GM06990 (cell line): ENCODE data around the gene BCAS3.

Experiments used
- DNase-seq: peaks from one replicate; pipeline ENCODE4 v3.0.0-alpha.2; 2011; ENCODE audit not compliant: insufficient read length; ENCODE audit errors: extremely low read depth
- H3K27me3 ChIP-seq: replicated peaks from 2 replicates; pipeline ENCODE4 v1.6.0; 2011; ENCODE audit warnings: low read length; ENCODE audit not compliant: control insufficient read depth, insufficient read depth
- H3K36me3 ChIP-seq: 2 replicates; pipeline ENCODE4 v1.5.1; 2011; ENCODE audit warnings: low read length; ENCODE audit not compliant: control insufficient read depth, insufficient read depth
- H3K4me3 ChIP-seq: replicated peaks from 2 replicates; pipeline ENCODE4 v1.5.1; 2011; ENCODE audit warnings: low read depth, mild to moderate bottlenecking, control low read depth, low read length
- TF ChIP-seq, protein P1 (sequence below): IDR thresholded peaks from 2 replicates; pipeline ENCODE4 v1.5.1; 2011; ENCODE audit warnings: low read length, control low read depth, mild to moderate bottlenecking, inconsistent platforms; ENCODE audit not compliant: insufficient read depth, poor library complexity, severe bottlenecking

Gene BCAS3

DNA sequence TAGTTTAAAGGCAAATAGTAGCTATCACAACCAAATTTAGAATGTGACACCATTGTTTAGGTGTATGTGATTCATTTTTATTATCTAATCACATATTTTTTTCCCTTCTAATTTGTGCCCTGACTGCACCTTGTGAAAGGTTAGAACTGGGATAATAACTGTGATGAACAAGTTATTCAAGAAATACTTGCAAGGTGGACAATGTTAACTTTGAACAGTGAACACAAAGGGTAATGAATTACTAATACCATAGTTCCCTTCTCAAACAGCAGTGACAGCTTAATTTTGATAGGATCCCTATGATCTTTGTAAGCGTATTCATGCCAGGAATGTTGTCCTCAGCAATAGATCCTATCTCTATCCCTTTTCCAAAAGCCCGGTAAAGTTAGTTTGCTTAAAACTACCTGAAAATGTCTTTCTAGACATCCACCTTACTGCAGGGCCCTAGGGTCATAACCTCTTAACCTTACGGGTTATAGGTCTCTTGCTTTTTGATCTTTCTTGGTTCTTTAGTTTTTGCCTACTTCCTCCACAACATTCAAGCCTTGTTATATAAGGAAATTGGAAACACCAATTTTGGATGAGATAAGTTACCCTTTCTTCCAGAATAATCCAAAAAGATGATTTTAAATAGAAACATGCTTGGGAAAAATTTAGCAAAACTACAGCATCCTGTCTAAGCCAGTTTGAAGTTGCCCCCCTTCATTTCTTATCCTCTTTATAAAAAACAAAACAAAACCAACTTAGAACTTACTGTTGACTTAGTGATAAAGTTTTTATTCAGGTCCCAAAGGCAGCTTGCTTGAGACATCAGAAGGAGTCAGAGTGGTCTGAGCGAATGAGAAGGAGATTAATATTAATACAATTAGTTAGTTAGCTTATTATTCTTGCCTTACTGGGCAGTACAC lies 522.0 kb downstream of the BCAS3 start:
- TF ChIP-seq, protein P1, sequence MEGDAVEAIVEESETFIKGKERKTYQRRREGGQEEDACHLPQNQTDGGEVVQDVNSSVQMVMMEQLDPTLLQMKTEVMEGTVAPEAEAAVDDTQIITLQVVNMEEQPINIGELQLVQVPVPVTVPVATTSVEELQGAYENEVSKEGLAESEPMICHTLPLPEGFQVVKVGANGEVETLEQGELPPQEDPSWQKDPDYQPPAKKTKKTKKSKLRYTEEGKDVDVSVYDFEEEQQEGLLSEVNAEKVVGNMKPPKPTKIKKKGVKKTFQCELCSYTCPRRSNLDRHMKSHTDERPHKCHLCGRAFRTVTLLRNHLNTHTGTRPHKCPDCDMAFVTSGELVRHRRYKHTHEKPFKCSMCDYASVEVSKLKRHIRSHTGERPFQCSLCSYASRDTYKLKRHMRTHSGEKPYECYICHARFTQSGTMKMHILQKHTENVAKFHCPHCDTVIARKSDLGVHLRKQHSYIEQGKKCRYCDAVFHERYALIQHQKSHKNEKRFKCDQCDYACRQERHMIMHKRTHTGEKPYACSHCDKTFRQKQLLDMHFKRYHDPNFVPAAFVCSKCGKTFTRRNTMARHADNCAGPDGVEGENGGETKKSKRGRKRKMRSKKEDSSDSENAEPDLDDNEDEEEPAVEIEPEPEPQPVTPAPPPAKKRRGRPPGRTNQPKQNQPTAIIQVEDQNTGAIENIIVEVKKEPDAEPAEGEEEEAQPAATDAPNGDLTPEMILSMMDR, result no peak
- H3K36me3 ChIP-seq, result no peaks in the 10 kb centered on the region
- no peaks in the 10 kb centered on the region for H3K27me3 ChIP-seq
- DNase-seq, result no peak
- no peak overlapping the region for H3K4me3 ChIP-seq

DNA sequence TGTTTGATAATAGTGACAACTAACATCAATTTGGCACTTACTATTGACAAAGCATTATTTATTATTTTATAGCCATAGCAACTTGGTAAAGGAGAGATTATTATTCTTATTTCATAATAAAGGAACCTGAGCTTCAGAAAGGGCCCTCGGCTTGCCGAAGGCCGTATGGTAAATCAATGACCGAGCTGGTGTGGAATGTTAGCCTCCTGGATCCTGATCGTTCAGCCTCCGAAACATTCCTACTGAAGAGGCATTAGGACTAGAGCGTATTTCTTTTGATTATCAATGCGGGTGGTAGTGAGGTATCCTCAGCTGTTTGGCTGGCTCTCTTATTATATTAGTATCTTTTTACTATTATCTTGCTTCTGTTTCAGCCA lies 522.7 kb downstream of the BCAS3 start:
- no peak for DNase-seq
- Histone ChIP-seq H3K4me3 (no peak overlapping the region), H3K36me3 (no peaks in the 10 kb centered on the region), H3K27me3 (no peaks in the 10 kb centered on the region)
- TF ChIP-seq, protein P1, result no peak

DNA sequence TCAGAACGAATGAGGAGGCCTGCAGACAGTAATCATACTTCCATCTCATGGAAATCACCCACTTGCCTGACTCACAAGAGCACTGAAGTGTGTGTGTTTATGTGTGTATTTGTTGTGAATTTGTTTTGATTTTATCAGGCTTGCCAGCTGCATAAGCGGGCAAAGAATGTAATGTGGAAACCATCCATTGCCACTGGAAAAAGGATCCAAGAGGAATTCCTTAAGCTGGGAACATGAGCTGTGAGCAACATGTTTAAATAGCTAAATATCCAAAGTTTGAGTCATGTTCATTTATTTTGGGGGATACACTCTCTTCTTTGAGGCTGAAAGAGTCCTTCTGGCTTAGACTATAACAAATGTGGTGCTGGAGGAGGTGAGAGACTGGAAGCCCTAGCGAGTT lies 523.6 kb downstream of the BCAS3 start:
- no peak overlapping the region for H3K4me3 ChIP-seq
- TF ChIP-seq, protein P1, result no peak
- no peak for DNase-seq
- H3K36me3 ChIP-seq, result no peaks in the 10 kb centered on the region
- H3K27me3 ChIP-seq, result no peaks in the 10 kb centered on the region

DNA sequence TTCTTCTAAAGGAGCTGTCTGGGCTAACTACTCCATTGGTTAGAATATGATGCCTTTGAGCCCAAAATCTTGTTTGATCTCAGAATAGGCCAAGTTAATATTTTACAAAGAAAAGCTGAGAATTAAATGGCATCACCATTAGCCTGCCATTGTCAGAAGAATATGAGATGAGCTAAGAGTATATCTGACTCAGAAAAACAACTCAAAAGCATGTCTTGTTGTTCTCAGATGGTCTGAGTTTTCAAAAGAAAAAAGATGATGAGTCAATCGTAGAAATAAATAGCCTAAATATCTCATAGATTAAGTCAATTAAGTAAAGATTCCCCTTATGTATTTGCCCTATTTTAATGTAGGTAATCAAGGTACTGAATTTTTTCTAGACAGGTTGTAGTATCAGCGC lies 524.9 kb downstream of the BCAS3 start:
- Histone ChIP-seq H3K4me3 (no peak overlapping the region), H3K27me3 (no peaks in the 10 kb centered on the region), H3K36me3 (no peaks in the 10 kb centered on the region)
- DNase-seq, result no peak
- TF ChIP-seq, protein P1, result no peak

DNA sequence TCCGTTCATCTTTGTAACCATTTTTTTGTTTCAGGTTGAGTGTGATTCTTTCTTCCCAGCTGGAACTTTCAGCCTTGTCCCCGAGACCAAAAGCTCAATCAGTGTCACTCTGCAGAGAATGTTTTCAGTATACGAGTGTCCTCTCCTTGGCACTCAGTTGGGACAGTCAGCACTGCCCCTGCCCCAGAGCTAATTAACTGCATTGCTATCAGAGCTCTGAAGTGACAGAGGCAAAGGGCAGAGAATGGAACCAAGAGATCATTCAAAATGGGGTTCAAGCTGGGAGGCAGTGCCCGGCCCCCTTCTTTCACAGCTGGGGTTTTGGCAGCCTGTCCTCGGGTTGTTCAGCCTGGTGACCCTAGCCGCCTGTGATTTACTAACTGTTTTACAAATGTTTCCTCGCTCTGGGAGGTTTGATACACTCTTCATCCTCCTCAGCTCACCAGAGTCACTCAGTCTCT lies 526.0 kb downstream of the BCAS3 start:
- TF ChIP-seq, protein P1, result no peak
- Histone ChIP-seq H3K27me3 (no peaks in the 10 kb centered on the region), H3K4me3 (no peak overlapping the region), H3K36me3 (no peaks in the 10 kb centered on the region)
- no peak for DNase-seq

DNA sequence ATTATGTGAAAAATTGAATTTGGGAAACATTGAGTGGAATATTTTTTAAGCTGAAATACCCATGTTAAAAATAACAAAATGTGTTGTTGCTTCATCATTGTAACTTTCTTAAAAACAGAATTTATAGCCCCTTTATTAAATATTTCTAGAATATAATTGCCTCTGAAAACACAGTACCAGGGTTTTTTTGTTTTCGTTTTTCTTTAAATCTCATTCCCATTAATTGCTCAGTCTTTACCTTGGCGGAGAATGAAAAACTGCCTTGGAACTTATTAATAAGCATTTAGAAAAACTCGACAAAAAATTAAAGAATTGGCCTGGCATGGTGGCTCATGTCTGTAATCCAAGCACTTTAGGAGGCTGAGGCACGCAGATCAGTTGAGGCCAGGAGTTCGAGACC lies 526.8 kb downstream of the BCAS3 start:
- TF ChIP-seq, protein P1, result no peak
- H3K4me3 ChIP-seq, result no peak overlapping the region

More for the DNA sequence above, 526.8 kb downstream of the BCAS3 start:
- DNase-seq, result no peak
- Histone ChIP-seq H3K36me3 (no peaks in the 10 kb centered on the region), H3K27me3 (no peaks in the 10 kb centered on the region)
